Inferior parietal cortex (tissue), 1 donor: ENCODE data around the gene ZIC1.

ENCODE experiments used
- DNase-seq: peaks from one replicate; pipeline ENCODE4 v3.0.0-alpha.2; 2016; ENCODE audit errors: extremely low spot score

Gene ZIC1

DNA sequence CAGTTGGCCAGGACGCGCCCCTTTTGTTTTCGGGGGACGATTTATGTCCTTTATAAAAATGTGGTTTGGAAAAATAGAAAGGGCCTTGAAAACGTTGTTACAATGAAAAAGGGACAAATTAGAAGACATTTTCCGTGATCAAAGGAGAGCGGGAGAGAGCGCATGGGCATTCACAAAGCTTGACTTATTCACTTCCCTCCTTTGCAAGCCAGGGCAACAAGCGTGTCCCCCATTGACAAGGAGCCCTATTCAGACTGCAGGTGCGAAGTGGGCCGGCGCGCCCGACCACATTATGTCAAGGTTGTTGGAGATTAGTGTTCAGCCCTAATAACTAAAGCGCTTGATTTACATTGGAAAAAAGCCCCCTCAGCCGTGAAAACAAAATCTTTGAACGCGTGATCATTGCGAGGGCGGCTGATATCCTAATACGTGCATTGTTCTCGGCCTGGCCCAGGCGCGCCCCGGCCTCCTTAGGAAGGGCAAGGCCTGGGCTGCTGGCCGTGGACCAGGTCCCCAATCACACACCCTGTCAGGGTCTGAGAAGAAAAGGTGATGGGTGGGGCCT, 28.7 kb upstream of the ZIC1 start:
- DNase-seq, result no peak

DNA sequence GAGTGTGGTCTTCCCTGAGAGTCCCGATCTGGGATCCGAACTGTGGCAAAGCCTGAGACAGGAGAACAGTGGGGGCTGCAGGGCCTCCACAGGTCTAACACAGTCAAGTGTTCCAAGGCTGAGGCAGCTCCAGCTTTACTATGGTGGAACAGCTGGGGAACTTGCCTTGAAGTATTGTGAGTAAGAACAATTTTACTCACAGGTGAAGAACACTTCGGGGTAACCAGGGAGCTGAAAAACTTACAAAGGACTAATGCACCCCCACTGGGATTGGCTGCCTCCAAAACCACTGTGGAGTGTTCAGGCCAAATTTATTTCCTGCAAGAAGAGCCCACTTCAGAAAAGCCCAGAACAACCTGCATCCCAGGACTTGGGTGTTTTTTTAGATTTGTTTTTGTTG, 28.2 kb upstream of the ZIC1 start:
- DNase-seq, result no peak

DNA sequence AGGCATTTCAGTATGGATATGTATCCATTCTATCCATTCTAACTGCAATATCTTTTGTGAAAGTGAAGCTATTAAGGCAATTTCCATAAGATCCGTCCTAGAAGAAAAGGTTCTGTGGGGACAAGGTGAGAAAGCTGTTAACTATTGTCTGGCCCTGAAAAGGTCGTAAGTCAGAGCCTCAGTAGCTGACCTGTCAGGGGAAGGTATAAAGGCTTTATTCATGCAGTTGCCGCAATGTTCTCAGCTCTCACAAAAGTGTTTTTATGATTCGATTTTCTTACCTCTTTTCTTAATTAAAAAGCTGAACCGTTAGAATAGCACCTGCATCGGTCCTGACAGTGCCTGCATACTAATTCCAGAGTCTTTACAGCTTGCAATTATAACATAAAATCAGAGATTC, 27.6 kb upstream of the ZIC1 start:
- DNase-seq, result no peak

DNA sequence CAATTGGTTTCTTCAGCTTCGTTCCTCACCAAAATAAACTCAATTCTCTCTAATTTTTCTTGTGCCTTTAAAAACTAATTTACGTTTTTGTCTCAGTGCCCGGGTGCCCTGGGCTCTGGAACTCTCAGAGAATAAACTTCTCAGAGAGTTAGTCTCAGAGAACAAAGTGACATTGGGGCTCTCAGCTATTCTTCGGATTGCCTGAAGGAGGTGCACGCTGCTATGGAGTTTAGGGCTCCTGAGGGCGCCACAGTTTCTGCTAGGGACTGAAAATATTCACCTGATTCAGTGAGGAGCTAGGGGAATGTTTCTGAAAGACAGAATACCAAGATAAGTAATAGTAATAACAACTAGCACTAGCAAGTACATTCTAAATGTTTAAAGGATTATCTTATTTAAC, 25.5 kb upstream of the ZIC1 start:
- DNase-seq, result no peak

DNA sequence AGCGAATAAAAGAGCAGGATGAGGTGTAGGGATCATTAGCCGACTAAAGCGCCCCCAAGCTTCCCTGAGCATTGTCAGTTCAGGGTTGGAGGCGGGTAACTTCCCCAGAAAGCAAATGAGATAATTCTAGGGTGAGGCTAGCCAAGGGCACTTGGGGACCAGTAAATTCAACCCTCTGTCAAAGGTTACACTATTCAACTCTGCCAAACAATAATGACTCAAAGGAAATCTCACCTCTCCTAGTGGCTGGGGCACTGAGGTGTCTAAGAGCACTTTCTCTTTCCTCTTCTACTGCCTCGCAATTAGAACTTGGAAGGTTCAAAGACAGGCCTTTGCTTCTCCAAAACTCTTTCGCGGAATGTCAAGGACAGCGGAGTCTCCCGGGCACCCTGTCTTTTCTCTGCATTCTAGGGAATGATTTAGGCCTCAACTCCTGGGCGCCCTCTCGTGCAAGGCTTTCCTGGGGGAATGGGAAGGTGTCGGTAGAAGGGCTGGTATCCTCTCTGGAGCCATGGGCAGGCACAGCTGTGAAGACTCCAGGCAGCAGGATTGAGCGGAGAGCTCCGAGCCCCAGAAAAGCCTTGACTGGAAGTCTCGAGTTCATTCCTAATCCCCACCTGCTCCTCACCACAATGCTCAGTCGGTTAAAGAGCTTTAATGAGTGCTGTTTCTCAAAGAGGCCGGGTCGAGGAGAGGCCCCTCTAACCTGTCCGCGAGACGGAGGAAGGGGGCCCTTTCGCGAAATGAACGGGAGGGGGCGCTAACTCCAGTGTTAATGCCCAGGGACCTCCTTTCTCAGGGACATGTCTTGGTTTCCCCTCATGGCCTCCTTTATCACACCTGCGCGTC, 24.7 kb upstream of the ZIC1 start:
- no peak for DNase-seq

DNA sequence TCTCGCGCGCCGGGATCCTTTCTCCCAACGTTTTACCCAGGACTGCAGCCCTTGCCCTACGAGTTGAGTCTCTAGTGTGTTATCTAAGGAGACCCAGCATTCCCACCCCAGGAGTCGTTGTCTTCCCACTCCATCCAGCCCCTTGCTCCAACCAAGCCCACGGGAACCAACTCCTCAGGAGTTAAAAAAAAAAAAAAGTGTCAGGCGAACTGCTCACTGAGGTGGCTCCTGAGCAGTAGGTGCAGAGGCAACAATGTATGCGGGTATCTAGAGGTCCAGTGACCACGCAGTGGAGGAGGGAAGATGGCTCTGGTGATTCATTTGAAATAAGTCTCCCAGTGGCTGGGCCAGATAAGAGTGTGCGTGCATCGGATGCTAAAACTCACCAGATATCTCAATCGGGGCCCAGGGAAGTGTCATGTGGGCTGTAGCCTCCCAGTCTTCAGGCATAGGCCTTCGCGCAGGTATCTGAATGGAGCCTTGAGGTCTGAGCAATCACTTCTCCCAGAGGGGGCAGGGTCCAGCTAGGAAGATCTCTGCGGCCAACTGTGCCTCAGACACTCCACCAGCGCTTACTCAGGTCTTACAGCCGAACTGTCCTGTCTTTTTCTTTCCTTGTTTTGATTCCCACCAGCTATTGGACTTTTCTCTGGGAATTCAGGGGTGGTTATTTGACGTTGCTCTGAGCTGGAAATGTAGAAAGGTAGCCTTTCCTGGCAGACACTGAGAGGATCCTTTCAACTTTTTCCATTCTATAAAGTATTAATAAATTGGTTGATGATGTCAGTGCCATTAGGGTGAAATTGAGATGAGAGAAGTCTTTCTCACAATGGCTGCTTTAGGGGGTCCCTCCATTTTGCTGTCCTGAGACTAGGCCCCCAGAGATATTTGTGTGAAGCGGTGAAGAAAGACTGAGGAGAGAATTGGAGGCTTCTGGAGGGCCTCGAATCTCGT, 23.8 kb upstream of the ZIC1 start:
- DNase-seq, result no peak

DNA sequence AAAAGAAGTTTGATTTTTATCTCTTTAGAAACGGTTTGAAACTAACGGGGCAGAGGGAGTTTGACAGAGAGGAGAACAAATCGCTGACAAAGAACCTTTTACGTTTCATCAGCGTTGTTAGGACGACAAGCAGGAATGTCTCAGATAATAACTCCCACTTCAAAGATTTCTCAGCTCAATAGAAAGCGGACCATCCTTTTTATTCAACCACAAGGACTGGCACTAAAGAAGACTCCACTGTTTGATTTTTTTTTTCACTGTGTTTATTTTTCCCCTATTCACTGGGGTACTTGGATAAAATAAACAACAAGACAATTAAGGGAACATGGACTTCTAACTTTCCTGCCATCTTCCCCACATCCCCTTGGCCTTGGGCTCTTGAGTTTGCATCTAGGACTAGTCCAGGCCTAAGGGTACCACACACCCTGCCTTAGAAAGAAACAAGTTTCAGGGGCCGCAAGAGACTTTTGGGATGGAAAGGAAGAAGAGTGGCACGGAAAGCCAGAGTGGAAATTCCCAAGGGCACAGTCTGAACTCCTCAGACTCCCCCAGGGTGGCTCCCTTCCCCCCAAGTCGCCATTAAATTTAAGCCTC, 21.8 kb upstream of the ZIC1 start:
- DNase-seq, result no peak

DNA sequence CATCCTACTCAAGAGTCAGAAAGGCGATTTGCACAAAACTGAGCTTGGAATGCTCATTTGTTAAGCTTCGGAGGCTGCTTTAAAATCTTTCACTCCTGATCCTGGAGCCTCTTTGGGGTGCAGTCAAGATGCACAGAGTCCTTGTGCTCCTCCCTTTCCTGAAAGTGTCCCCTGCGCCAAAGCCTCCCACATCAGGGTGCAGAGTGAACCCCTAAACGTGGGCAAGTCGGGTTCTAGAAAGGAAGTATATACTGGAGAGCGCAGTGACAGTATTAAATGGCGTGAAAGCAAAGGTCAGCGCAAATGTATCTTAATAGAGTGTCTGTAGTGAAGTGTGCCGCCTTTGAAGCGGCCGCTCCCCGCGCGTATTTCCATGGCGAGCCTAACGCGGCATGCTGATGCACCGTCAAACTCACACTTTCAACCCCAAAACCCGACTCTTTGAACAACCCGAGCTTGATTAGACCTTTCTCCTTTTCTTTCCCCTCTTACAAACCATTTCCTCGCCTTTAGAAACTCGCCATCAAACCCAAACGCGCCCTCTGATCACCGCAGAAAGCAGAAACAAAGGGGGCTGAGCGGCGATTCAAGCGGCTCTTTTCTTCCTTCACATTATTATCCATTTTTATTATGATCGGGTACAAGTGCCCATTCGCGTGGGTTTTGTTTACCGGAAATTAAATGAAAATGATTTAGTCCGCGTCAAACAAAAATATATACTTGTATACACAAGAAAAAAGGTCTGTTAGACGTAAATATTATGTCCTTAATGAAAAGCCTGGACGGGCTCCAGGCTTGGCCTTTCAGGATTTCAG, 21.1 kb upstream of the ZIC1 start:
- DNase-seq, result no peak

DNA sequence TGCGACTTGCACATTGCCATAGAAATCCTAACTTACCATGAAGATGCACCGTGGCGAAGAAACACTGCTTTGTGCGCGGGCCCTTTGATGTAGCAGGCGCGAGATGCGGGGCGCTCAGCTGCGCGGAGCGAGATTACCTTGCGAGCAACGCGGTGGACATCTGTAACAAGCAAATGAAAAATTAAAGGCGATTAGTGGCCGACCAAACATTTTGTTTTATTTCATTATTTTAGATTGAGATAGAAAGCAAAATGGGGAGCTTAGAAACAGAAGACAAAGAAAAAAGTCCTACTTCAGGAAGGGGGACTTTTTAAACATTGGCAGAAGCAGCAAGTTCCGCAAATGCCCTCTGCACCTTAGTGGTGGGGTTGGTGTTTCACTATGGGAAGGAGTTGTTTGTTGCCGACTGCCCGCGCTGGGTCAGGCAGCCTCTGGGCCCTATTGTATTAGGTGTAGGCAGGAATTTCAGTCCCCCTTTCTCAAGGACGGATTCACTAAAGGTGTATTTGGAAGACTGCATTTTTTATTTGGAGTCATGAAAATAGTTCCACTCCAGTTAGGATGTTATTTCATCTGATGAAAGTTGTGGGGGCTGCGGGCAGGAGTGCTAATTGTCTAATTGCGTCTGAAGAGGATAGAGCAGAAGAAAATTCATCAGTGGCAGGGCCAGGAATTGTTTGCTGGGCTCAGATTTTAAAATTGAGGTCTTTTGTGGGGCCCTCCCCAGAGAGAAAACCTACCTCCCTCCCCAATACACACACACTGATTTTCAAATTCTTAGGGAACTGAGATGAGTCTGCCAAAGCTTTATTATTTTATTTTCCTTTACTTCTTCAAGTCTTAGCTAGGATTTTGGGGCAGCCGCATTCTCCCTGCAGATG, 20.2 kb upstream of the ZIC1 start:
- DNase-seq, result no peak

DNA sequence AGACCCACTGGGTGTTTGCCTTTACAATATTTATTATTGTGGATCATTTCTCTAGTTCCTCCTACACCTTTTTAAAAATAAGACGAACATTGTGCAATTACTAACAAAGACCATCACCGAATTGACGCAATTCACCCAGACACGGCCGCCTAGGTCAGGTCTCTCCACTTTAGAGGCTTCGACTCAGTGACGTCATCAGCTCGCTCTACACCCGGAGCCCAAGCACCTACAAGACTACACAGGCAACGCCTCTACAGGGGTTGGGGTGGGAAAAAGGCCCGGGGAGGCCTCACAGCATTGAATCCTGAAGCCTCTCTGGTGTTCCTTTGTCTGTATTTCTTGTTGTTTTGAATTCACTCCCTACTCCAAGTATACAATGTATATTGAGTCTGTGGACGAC, 19.4 kb upstream of the ZIC1 start:
- no peak for DNase-seq

DNA sequence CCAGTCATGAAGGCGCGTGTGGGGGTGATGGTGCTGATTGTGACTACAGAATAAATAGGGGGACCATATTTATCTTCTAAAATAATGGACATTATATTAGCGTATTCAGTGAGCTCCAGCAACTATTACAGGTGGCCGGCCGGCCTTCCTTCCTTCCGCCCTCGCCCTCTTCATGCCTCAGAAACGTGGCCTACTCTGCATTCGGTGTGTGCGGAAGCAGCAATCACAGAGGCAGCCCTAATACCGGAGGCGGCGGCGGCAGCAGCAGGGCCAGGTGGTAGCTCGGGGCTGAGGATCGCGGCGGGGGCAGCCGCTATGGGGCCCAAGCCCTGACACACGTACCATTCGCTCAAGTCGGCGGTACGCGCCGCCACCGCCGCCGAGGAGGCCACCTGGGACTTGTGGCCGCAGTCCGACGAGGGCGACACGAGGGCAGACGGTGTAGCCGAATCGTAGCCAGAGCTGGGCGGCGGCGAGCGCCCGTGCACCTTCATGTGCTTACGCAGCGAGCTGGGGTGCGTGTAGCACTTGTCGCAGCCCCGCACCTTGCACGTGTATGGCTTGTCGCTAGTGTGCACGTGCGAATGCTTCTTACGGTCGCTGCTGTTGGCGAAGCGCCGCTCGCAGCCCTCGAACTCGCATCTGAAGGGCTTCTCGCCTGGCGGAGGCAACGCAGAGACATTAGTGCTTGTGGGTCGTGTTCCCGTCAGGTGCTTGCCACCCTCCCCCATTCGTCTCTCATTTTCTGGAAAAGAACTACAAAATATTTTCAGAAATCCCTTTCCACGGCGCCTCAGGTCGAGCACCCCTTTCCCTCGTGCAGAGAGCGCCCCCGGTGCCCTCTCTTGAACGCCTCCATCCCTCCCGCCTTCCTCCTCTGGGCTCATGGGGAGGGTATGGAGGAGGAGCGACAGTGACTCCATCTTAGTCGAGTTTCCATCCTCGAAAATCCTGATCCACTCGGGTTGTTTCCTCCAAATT, 18.3 kb upstream of the ZIC1 start:
- DNase-seq, result no peak

DNA sequence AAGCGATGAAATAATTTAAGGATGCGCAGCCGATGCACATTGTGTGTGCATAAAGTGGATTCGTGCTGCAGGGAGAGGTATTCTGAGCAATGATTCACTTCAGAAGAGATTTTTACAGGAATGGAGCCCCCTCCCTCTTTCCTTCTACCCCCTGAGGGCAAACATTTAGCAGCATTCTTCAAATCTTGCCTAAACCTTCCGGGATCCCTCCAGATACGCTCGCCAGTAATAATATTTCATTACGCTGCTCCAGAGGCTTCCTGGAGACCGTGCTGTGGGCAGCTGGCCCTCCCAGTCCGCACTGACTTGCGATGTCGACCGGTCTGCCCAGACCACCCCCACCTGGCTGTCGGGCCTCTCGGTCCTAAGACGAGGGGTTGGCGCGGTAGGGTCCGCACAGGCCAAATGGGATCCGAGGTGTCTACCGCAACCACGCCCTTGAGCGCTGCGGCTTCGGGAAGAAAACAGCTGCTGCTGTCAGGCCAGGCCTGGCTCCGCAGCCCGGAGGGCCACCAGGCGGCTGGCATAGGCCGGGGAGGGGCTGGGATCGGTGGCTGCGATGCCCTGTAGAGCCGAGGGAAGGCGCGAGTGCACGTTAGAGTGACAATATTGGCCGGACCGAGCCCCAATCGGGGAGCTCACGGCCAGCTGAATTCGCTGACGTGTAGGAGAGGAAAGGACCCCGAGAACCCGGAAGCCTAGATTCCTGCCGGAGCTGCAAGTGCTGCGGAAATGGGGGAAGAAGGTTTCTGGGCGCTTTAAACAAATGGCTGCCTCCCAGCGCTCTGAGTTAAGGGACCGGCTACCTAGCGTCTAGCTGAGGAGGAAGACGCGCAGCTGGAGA, 17.2 kb upstream of the ZIC1 start:
- no peak for DNase-seq

DNA sequence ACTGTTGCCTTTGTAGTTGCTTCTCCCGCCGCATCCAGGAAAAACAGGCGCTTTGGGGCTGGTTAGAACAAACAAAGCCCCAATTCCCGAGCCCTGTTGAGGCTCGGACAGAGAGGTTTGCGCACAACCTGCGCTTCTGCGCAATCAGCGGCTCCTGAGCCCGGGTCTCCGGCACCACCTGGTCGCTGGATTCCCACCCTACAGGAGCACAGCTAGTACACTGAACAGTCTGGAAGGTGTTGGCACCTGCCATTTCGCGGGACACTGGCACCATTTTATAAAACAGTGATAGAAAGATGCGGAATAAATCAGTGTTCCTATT, 16.6 kb upstream of the ZIC1 start:
- DNase-seq, result no peak

DNA sequence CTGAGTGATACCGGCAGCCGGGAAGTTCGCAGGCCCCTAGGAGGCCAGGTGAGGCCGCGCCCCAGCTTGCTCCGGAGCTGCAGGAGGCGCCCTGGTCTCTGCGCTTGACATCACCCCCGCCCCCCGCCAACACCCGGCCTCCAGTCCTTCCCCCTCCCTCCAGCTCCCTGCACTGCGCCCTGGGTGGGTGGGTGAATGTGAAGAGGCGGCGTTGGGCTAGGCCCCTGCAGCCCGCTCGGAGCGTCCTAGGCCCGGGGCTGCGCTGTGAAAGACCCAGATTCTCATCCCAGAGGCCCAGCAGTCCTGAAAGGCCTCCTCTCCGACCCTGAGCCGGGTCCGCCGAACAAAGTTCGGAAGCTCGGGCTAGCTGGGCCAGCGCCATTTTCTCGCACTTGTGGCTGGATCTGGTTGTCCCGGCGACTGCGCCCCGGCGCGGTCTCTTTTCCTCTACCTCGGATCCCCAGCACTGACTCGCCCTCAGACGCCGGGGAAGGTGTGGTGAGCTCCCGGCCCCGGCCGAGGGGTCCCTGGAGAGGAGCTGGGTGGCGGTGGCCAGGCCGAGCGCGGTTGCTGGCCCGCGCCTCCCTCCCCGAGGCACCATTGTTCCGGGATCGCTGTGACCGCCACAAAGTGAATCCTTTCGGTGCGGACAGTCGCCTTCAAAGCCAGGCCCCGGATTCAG, 15.8 kb upstream of the ZIC1 start:
- DNase-seq, result no peak

DNA sequence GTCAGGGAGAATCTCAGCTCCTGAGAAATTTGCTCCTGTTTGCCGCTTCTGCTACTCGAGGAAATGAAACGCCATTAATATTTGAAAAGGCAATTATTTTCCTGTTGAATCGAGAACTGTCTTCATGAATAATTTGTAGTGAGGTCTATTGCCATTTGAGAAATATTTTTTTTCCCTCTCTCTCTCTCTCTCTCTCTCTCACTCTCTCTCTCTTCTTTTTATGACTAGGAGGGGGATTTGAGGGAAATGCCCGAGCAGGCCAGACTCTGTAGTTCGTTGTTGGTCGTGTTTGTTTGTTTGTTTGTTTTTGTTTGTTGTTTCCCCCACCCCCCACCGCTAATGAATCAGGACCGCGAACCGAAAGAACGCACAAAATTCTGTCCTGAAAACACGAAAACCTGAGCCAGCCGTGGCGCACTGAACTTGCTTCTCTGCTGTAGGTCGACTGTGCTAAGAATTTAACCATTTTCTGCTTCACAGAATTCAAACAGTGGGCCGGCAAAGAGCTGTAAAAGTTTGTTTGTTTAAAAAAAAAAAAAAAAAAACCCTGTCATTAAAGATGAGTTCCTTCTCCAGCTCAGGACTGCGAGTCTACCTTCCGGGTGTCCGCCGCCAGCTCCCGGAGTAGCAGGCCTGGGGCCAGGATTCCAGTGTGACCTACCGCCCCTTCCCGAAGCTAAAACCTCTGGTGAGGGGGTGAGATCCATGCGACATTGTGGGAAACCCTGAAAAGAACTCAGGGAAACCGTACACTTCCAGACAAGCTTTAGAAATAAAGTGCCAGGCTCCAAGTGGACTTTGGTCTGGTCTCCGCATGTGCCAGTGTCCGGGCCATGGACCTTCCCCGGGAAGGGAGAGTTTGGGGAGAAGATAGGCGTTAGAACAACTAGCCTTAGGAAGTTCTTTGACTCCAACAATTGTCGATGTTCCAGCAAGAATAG, 15.0 kb upstream of the ZIC1 start:
- no peak for DNase-seq

DNA sequence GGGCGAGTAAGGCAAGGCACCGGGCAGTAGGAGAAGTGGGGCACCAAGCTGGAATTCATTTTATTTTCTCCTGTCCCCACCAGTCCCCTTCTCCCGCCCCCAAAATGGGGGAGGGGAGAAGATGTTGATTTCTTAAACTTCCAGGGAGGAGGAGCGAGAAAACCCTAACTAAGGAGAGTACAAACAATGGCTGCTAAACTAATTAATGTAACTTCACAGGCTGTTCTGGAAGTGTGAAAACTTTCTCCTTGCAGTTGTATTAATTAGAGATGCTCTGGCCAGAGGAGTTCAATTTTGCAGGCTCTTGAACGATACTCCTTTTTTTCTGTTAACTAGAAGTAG, 14.3 kb upstream of the ZIC1 start:
- DNase-seq, result no peak
